Sciatic nerve (tissue), 2 donors: Measurements from ENCODE around the gene CTNNA2. TPM values are rescaled to one million over a fixed set of nuclear protein-coding genes. Genes with fewer than 3 reads are reported as not detected.
"Not testable (repeated sequence)": the region's sequence is repeated elsewhere in the genome, so short reads cannot be mapped to it uniquely, and the experiment has no call there.

Experiments
- ATAC-seq: fragments of 200-7000 bp; cut with Tn5 transposase; one replicate; pipeline ENCODE4 v1.9.1; 2020; ENCODE audit warnings: mild to moderate bottlenecking, moderate library complexity
- DNase-seq: peaks from one replicate; pipeline ENCODE4 v3.0.0-alpha.2; 2020; ENCODE audit warnings: low spot score
- intact Hi-C: fragments of 100-400 bp; cut with DNase I; formaldehyde crosslinking; loops from one replicate; pipeline ENCODE4 v1.14.2; 2022
- total RNA-seq: library from RNA; stranded (reverse); fragmentation: NEBNext Ultra II Directional; extraction: Animal tissue kit (Norgen Biotek cat#: 25700); gene quantifications from one replicate; pipeline ENCODE4 v1.2.1, GENCODE V29; 2021
- donor health status: DM: no; HTN: no; CAD: no.
- donor health status: DM: no; HTN: no; CAD: no.

Gene CTNNA2
- total RNA-seq, 1 donor from 2014 or later = 5.4 TPM

DNA sequence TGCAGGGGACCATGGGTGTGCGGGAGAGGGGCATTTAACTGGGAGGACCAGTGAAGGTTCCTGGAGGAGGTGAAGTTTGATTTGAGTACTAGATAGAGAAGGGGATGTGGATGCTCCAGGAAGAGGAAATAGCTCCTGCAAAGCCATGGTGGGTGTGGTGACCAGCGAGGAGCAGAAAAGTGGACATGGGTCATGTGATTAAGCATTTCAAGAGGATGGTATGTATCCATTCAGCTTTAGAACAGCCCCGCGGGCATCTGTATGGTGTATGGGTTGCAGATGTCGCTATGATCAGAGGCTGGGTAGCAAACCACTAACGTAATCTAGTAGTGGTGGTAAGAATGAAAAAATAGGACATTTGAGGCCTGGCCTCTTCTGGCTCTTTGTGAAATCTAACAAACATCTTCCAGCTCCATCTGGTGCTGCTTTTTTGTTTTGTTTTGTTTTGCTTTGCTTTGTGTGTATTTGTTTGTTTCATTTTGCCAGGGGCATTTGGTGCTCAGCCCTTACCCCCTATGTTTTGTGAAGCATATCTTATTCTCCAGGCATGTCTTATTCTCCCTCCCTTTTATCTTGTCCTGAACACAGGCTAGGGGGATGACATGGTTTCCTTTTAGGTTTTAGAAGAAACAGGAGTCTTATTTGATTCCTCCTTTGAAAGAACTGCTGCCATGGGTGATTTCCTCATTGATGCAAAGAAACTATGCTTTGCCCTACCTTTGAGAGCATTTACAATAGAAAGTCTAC, 565.6 kb downstream of the CTNNA2 start:
- no peak for DNase-seq

DNA sequence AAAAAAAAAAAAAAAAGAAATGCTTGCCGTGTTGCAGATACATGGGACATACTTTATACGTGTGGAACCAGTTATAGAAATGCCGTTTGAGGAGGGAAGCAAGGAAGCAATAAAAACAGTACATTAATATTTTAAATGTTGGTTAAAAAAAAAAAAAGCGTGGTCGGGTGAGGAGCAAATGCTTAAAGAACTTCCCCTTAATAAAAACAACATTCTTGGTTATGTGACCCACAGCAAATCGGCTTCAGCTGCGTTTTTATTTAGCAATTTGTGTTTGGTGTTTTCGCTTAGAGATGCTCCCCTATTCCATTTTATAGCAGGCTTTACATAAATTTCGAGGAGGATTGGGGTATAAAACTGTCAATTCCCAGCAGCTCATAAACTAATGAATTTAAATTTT, 568.1 kb downstream of the CTNNA2 start:
- ATAC-seq (no peak), DNase-seq (no peak)
- intact Hi-C loops = no loop called here

More for the DNA sequence above, 565.6 kb downstream of the CTNNA2 start:
- intact Hi-C loops = no loop called here
- no peak for ATAC-seq

DNA sequence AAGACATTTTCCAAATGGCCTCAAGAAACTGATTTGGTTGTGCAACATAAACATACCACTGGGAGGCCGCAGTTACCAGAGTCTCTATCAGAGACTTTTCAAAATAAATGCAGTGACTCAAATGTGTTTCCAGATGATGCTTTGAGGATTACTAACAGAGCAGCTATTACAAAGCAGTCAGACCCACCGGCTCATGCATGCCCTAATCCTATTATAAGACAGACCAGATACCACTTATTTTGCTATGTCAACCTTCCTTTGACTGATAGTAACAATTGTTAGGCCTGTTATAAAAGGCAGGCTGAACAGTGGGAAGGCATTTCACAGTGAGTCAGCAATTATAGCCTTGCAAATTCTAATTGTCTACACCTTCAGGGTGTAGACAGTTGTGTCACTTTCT, 574.0 kb downstream of the CTNNA2 start:
- ATAC-seq (no peak), DNase-seq (no peak)
- intact Hi-C loops = no loop called here

DNA sequence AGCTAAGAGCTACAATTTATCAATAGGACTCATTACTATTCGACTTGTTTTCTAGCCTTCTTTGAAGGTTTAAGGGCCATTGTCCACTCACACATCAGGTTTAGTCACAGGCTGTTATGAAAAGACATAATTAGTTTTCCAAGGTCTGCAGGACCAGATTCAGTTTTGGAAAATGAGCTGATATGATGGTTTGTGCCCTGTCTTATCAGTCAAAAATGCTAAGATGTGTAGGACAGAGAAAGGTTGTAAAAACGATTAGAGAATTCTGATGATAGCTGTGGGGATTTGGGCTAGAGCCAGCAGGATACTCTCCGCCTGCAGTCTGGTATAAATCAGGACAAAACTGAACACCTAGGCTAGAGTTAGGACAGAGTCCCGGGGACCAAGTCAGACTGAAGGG, 578.4 kb downstream of the CTNNA2 start:
- no peak for ATAC-seq
- DNase-seq = no peak
- intact Hi-C loops = no loop called here

GRCh38 chr2:80092474-80092873, 579.6 kb downstream of the CTNNA2 start:
- ATAC-seq (no peak), DNase-seq (no peak)
- intact Hi-C loops = no loop called here

- DNase-seq, ATAC-seq, intact Hi-C loops: not testable (repeated sequence)
Observed at GRCh38 chr2:80098503-80098902, 585.7 kb downstream of the CTNNA2 start.

DNA sequence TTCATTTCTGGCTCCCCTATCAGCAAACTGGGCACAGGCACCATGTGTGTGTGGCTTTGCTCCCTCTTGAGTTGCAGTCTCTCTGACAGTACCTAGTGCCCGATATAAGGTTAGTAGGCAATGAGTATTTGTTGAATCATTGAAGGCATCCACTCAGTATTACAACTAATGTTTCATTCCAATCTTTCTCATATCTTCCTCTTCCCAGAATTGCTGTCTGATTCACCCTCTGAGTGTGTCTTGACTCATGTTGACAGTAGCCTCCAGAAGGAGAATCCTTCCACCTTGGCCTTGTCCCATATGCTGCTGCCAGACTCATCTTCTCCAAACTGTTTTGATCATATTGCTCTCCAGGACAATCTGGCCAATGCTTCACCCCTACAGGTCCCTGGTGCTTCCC, 589.2 kb downstream of the CTNNA2 start:
- ATAC-seq (no peak), DNase-seq (no peak)
- intact Hi-C loops = no loop called here

DNA sequence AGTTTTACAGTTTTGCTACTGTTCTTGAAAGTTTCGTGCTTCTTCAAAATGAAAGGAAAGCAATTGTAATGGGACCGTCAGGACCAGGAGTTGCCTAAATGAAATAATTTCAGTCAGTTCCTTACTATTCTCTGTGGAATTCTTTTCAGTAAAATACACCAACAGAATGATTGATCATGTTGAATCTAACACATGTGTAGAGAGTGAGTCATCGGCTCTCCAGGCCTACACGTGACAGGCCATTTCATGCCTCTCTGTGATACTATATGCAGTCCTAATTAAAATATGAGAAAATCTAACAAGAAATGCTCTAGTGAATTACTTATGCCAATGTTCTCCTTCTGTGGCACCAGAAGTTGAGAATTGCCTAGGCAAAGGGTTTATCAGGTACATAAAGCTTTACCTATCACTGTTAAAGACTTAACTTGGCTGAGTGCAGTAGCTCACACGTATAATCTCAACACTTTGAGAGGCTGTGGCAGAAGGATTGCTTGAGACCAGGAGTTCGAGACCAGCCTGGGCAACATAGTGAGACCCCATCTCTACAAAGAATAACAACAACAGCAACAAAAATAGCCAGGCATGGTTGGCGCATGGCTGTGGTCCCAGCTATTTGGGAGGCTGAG, 592.3 kb downstream of the CTNNA2 start:
- no peak for ATAC-seq
- intact Hi-C loops = no loop called here

DNA sequence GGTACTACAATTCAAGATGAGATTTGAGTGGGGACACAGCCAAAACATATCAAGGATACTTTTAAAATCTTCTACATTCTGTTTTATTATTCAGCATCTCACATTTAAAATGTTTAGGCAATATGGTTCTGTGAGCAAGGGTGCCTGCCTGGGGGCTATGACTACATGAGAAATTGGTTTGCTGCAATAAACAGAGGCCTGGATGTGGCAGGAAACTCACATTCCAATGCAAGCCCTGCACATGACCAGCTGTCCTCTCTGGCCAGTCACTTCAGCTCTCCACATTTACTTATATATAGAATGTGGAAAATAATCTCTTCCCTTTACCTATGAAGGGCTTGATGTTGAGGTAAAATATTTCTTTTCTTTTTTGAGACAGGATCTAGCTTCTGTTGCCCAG, 598.3 kb downstream of the CTNNA2 start:
- DNase-seq = no peak
- intact Hi-C loops = no loop called here
- ATAC-seq = no peak

More for the DNA sequence above, 592.3 kb downstream of the CTNNA2 start:
- no peak for DNase-seq

DNA sequence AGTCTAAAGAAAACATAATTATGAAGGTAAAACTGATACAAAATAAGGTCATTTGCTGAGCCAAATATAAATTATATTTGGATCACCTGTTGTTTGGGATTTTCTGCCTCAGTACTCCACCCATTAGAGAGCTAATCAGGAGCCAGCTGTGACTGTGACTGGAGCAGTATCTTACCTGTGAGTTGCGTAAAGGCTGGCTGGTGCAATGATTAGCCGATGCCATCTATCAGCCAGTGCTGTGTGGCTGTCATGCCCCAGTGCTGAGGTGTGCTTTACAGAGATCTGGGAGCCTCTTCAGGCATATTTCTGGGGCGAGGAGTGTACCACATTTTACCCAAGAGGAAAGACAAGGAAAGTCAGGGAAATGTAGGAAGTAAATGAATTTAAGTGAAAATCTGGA, 599.9 kb downstream of the CTNNA2 start:
- DNase-seq = no peak
- intact Hi-C loops = no loop called here
- ATAC-seq = no peak

- no peak for ATAC-seq
- DNase-seq = no peak
- intact Hi-C loops = no loop called here
Observed at GRCh38 chr2:80113399-80113798, 600.5 kb downstream of the CTNNA2 start.

DNA sequence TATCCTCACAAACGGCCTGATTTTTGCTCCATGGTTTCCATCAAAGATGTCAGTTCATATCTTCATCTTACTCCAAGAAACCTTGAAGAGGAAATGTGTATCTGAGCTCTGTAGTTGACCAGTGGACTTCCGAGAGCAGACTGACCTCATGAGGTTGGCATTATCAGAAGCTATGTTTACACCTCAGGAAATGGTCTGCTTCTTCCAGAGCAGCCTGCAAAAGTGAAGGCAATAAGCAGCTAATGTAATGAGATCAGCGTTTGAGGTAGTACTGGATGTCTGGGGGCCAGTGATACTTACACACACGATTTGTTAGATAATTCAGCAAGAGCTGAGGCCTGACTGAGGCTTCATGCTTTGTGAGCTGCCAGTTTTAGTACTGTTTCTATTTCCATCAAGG, 602.0 kb downstream of the CTNNA2 start:
- DNase-seq (no peak), ATAC-seq (no peak)
- intact Hi-C loops = no loop called here

GRCh38 chr2:80117401-80117800, 604.5 kb downstream of the CTNNA2 start:
- intact Hi-C loops = no loop called here
- ATAC-seq (no peak), DNase-seq (no peak)

- DNase-seq (no peak), ATAC-seq (no peak)
- intact Hi-C loops = no loop called here
Observed at GRCh38 chr2:80120866-80121265, 608.0 kb downstream of the CTNNA2 start.

DNA sequence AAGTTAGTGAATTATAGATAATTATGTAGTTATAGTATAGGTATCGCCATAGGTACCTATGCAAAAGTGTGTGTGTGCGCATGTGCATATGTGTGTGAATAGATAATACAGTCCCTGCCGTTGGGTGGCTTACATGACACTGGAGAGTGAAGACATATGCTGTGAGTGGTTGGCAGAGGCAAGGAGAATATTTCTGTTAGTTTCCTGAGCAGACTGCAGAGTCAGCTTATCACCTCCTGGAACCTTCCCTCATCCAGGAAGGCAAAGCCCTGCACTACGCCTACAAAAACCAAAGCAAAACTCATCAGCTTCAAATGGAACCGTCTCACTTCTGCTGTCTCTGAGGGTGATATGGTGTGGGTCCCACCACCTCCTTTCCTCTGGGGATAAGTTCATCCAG, 609.8 kb downstream of the CTNNA2 start:
- no peak for ATAC-seq
- intact Hi-C loops = no loop called here
- DNase-seq = no peak

- intact Hi-C loops = no loop called here
- DNase-seq (no peak), ATAC-seq (no peak)
Observed at GRCh38 chr2:80126596-80127189, 613.8 kb downstream of the CTNNA2 start.

DNA sequence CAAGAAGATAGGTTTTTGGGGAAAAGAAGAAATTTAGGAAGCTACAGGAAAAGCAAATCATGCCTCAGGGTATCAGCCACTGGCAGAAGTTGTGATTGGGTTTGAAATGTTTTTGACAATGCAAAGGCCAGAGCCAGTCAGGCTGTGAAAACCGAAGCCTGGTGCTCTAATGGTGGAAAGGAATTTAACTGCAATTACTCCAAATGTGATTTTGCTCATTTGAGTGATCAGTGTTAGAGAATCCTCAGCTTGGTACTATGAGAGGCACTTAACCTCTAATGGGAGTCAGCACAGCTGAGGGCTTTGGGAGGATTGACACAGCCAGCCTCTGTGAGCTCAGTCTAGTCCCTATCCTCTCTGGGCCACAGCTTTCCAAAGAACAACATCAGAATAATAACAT, 615.2 kb downstream of the CTNNA2 start:
- ATAC-seq = no peak
- intact Hi-C loops = no loop called here
- no peak for DNase-seq

- intact Hi-C loops = no loop called here
- ATAC-seq (no peak), DNase-seq (no peak)
Observed at GRCh38 chr2:80132281-80132680, 619.4 kb downstream of the CTNNA2 start.

GRCh38 chr2:80135001-80135400, 622.1 kb downstream of the CTNNA2 start:
- intact Hi-C loops = no loop called here
- no peak for DNase-seq
- ATAC-seq = no peak

- intact Hi-C loops = no loop called here
- ATAC-seq = no peak
- DNase-seq = no peak
Observed at GRCh38 chr2:80136338-80136737, 623.5 kb downstream of the CTNNA2 start.
